Measurements from ENCODE around the gene TMEM213.

Gene TMEM213

DNA sequence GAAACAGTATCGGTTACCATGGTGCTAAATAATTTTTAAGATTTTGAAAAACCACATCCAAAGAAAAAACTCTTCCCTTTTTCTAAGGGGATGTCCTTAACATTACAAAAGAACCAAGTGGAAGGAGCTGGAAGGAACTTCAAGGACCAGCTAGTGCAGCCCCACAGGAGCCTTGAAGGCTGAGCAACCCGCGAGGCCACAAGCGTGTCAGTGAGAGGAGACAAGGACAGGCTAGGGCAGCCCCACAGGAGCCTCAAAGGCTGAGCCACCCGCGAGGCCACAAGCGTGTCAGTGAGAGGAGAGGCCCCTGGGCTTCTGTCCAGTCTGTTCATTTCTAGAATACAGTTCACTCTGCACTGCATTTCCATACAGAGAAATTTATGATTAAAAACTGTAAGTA, 80.3 kb downstream of the TMEM213 start:
- DNase-seq = no peak

DNA sequence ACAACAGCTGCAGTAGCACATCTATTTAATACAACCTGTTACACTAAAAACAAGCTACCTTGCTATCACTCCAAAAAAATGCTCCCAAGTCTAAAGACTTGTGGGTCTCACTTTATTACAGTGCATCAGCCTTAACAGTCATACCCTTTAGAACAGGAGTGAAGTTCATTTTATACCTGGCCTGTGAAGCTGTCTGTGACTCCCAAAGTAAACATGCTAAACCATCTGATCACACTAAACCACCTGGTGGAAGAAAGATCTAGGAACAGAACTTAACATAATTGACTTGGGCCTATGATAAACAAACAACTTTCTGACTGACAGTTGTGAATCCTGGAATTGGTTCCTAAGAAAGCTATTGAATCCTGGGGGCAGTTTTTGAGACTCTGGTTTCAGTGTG, 81.1 kb downstream of the TMEM213 start:
- DNase-seq = no peak

DNA sequence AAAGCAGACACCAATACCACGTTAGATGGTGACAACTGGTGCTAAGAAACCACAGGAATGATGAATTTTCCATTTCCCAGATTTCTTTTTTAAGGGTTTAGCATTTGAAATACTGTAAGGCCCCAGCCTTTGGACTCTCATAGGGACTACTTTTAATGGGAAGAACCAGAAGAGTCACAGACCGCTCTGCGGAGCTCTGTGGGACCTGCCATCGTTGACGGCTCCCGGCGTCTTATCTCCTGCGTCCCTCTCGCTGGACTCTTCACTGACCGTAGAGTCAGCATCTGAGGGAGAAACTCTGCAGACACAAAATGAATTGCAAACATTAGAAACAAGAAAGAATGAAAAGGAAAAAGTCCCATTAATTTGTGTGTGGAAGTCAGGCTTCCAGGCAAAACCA, 81.6 kb downstream of the TMEM213 start:
- DNase-seq = no peak

DNA sequence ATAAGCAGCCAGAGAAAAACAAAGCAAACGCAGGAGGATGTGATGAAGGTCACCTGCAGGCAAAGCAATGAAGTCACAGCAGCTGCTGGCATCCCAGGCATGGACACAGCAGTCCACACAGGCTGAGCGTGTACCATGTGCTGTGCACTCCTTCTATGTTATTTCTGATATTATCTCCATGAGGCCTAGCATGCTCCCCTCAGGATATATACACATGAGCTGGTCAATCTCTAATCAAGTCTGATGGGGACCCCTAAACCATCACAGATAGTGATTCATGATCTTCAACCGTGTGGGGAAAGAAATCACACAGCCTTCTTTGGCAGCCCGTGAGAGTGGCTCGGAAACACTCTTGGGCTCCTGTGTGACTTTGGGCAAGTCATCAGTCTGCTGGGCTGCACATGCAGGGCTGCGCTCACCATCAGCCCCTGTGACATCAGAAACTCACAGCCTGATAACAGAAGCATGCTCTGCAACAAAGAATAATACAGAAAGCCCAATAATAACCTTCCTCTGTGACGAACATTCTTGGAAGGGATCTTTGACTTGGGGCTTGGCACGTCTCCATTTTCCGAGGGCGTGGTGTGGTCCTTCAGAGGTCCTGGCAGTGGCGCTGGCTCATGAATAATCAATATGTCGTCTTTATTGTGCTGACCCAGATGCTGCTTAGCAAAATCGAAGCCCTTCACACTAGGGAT, 83.2 kb downstream of the TMEM213 start:
- no peak for DNase-seq

DNA sequence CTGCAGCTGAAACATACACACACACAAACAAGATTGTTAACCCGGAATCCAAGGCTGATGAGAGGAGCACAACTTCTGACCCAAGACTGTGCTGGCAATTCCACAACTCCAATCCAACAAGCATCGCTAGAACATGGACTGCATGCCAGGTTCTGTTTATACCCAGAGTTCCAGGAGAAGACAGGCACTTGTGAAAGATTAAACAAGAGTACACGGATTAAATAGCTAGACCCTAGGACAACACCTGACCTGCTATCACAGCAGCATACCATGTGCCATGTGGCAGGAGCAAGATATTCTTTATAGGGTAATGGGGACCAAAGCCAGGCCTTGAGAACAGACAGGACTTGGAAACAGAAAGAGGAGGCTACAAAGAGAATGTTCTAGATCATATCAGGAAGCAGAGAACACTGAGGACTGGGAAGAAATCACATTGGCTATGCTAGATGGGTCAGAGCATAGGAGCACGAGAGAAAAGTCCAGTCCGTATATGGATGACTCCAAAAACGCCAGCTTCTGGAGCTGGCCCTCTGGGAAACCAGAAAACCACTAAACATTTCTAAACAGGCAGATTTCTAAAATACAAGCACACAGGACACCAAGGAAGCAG, 83.9 kb downstream of the TMEM213 start:
- DNase-seq = no peak

DNA sequence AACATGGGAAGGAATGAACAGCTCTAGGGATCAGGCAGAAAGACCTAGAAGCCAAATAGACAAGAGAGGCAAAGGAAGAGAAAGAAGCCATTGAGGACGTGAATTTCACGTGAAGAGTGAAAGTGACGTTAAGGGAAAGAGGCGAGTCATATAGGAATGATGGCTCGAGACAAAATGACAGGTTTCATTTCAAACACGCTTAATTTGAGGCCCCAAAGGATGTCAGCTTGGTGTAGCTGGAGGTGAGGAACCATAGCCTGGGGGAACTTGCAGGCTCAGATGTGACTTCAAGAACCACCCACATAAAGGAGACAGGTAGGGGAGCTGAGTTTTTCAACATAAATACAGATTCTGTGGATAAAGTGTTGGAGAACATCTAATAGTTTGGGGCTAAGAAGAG, 84.5 kb downstream of the TMEM213 start:
- no peak for DNase-seq

DNA sequence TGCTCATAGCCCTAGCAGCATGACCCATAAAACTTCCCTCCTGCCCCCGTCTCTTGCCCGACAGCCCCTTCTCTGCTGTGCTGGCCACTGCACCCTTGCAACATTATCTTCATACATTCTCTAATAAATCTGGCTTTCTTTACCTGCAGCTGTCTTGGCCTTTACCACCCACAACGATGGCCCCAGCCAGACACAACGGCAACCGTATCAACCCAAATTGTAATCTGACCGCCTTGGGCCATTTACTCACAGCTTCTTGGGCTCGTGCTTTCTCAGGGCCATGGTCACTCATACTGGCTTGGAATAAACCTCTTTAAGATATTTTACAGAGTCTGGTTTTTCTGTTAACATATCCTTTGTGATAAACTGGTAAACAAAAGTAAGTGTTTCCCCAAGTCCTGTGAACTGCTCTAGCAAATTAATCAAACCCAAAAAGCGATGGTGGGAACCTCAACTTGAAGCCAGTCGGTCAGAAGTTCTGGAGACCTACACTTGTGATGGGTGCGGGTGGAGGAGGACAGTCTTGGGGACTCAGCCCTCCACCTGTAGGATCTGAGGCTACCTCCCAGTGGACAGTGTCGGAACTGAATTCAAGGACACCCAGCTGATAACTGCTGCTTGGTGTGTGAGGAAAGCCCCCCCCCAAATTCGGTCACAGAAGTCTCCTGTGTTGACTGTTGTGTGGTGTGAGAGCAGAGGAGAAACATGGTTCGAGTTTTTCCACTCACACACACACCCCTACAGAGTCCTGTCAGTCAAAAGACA, 87.8 kb downstream of the TMEM213 start:
- no peak for DNase-seq

DNA sequence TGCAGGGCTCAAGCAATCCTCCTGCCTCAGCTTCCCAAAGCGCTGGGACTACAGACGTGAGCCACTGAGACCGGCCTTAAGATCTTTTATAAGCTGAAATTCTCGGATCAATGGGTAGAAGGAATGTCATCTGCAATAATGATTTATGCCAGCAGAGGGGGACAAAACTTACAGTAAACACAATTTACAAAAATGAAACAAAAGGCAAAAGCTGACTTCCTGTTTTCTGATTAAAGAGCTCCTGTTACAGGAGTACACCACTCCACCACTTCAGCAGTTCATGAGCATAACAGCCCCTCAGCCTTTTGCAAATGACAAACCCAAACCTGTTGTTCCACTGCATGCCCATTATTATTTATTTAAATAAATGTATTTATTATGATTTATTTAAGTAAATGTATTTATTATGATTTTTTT, 88.7 kb downstream of the TMEM213 start:
- peak; percentile 74 for DNase-seq

DNA sequence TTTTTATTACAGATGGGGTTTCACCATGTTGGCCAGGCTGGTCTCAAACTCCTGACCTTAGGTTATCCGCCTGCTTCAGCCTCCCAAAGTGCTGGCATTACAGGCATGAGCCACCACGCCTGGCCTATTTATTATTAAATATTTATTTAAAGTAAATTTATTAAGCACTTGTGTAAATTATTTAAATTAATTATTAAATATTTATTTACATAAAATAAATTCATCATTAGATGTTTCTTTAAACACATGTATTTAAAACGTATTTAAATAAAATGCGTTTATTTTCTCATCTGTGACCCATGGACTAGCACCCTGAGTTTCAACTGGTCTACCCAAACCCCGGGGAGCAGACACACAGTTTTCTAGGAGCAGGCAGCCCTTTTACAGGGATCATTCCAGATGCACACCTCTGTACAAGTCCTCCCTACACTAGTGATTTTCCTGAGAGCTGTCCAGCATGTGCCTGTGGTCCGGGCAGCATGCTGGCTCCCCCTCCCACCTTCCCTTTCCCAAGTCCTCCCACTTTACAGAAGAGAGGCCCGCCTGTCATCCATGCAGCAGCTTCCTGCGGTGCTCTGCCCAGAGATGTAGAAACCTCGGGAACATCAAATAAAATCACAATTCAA, 89.4 kb downstream of the TMEM213 start:
- no peak for DNase-seq

Measured in NCI-H2171 treated with DMSO at 0.1 percent for 48 hours (cell line).